ENCODE results near the gene SLC4A5.

GRCh38 chr2:74333896-74334586 lies 9.2 kb downstream of the SLC4A5 start:
- TF ChIP-seq YY1 (IDR thresholded peaks at IDR 0.05; ENCODE audit: insufficient read depth, insufficient read length) (no peak), ZNF274 (IDR thresholded peaks at IDR 0.05; ENCODE audit: low read depth, low read length) (no peak), SUZ12 (IDR thresholded peaks at IDR 0.05; ENCODE audit: extremely low read depth, insufficient read depth, insufficient read length) (no peak)

All from NT2/D1 (cell line).